ENCODE data around the gene ZBTB17.
"Not testable (repeated sequence)": the region's sequence is repeated elsewhere in the genome, so short reads cannot be mapped to it uniquely, and the experiment has no call there.

Gene ZBTB17

GRCh38 chr1:15981679-15982078 lies 5.8 kb upstream of the ZBTB17 start:
- H3K27ac ChIP-seq, result no peak overlapping the region
- no peak for TF ChIP-seq CTCF (conservative IDR thresholded peaks at IDR 0.05)

DNA sequence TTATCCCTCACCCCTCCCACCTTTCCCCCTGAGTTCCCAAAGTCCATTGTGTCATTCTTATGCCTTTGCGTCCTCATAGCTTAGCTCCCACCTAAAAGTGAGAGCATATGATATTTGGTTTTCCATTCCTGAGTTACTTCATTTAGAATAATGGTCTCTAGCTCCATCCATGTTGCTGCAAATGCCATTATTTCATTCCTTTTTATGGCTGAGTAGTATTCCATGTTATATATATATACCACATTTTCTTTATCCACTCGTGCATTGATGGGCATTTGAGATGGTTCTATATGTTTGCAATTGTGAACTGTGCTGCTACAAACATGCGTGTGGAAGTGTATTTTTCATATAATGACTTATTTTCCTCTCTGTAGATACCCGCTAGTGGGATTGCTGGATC lies 2.0 kb upstream of the ZBTB17 start:
- not testable (repeated sequence) for H3K27ac ChIP-seq

GRCh38 chr1:15975358-15975804 lies 520 bp downstream of the ZBTB17 start:
- peak; percentile 20 for TF ChIP-seq CTCF (conservative IDR thresholded peaks at IDR 0.05)
- H3K27ac ChIP-seq, result peak overlapping the region; percentile 56; the same call in 1 of the 2 replicates

- H3K27ac ChIP-seq, result peak overlapping the region; percentile 56; the same call in 1 of the 2 replicates
- TF ChIP-seq CTCF (conservative IDR thresholded peaks at IDR 0.05), result no peak
Measured at GRCh38 chr1:15974855-15975254, 1.0 kb downstream of the ZBTB17 start.

GRCh38 chr1:15973772-15974171 lies 2.1 kb downstream of the ZBTB17 start:
- H3K27ac ChIP-seq, result no peak overlapping the region
- no peak for TF ChIP-seq CTCF (conservative IDR thresholded peaks at IDR 0.05)

DNA sequence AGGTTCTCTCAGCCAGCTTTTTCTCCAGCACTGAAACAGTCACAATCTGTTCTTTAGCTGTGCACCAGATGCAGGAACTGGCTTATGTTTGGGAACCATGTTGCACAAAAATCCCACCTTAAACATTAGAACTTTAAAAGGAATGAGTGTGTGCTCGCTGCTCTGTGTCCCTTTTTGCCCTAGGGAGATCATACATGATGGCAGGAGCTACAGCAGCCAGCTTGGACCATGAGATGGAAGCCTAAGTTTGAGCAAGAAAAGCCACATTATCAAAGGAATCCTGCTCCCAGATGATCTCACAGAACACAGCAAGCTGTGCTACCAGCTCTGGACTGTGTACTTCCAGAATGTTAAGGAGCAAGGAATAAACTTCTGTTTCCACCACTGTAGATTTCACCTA lies 3.5 kb downstream of the ZBTB17 start:
- no peak for TF ChIP-seq CTCF (conservative IDR thresholded peaks at IDR 0.05)
- H3K27ac ChIP-seq, result no peak overlapping the region

- no peak for TF ChIP-seq CTCF (conservative IDR thresholded peaks at IDR 0.05)
- H3K27ac ChIP-seq, result no peak overlapping the region
Measured at GRCh38 chr1:15970911-15971310, 5.0 kb downstream of the ZBTB17 start.

- no peak overlapping the region for H3K27ac ChIP-seq
- no peak for TF ChIP-seq CTCF (conservative IDR thresholded peaks at IDR 0.05)
Measured at GRCh38 chr1:15969321-15969880, 6.5 kb downstream of the ZBTB17 start.
